Measurements from ENCODE around the gene PPP2R5D.
"Not testable (repeated sequence)": the region's sequence is repeated elsewhere in the genome, so short reads cannot be mapped to it uniquely, and the experiment has no call there.

Gene PPP2R5D

DNA sequence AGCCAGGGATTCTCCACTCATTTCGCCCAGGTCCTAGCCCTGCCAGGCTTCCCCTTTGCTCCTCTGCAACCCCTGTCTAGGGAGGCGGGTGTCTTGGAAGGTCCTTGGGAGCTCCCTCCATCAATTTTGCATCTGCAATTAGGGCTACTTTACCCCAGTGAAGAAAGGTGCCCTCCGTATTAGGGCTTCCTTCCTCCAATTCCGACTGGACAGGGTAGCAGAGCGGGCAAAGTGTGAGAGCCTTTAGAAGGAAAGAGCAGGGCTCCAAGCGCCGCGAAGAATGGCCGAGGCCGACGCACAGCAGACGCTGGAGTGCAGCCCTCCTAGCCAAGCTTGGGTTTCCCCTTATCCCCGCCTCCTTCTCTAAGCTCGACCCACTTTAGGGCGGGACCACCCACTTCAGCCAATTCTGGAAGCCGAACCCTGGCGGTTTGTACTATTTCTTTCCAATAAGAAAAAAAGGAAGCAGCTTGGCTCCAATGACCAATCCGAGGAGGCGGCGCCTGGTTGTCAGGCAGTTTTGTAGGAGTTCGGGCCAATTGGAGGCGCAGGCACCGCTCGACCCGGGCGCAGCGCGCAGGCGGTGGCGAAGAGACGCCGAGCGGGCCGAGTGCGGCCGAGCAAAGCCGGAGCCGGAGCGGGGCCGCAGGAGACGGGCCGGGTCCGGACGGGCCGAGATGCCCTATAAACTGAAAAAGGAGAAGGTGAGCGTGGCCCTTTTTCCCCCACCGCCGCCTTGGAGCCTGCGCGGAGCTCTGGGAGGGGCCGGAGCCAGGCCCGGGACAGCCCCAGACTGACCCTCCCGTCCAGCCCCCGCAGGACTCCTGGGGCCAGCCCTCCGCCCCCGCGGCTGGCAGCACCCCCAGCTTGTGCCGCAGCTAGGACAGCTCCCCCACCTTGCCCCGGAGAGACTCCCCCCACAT is at the start of gene PPP2R5D:
Gene PPP2R5D (plus strand): TSS at position 570 of the 923 bp plus-strand sequence. CDS start 108 bp downstream, at position 678.
- DNase-seq (ENCODE audit: low read depth, low spot score) = peak; percentile 95

DNA sequence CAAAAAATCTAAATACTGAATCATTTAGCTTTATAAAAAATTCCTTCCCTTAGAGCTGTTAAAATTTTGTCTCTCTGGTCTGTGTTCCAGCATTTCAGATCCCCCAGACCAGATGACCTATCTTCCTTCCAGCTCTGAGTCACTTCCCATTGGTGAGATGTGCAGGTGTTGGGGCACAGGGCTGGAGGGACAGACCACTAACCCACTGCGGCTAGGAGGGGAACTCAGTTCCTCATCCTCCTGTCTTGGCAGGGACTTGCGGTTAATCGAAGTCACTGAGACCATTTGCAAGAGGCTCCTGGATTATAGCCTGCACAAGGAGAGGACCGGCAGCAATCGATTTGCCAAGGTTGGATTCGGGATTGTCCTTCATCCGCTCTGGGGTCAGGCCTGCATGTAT is 49.0 kb upstream of the PPP2R5D start:
- DNase-seq (ENCODE audit: low read depth, low spot score) = no peak

DNA sequence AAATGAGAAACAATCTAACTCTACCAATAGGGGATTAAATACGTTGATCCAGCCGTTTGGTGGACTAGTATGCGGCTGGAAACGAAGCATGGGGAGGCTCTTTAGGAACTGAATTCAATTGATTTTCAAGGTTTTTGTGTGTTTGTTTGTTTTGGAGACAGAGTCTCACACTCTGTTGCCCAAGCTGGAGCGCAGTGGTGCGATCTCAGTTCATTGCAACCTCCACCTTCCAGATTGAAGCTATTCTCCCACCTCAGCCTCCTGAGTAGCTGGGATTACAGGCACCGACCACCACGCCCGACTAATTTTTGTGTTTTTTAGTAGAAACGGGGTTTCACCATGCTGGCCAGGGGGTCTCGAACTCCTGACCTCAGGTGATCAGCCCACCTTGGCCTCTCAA is 48.0 kb upstream of the PPP2R5D start:
- DNase-seq (ENCODE audit: low read depth, low spot score) = no peak

DNA sequence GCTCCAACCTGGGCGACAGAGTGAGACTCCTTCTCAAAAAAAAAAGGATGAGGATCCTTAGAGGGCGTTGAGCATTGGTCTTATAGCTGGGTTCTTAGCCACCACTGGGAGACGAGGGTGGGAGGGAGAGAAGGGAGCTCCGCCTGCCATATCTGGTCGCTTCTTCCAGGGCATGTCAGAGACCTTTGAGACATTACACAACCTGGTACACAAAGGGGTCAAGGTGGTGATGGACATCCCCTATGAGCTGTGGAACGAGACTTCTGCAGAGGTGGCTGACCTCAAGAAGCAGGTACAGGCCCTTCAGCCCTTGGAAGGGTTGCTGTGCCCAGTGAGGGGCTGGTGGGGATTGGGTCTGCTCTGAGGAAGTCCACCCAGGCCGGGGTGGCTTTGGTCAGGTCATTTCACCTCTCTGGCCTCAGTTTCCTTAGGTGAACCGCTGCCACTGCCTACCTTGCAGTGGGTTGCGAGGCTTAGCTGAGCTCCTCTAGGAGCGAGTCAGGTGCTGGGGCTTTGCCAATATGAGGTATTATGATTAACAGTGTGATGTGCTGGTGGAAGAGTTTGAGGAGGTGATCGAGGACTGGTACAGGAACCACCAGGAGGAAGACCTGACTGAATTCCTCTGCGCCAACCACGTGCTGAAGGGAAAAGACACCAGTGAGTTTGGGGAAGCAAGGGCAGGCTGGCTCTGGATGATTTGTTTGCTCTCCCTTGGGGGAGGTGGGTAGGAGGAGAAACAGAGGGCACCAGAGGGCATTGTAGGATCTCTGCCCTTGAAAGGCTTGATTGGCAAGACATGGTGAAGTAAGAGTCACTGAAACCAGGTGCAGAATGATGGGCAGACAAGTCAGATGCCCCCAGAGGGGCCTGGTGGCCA is 46.6 kb upstream of the PPP2R5D start:
- no peak for DNase-seq (ENCODE audit: low read depth, low spot score)

DNA sequence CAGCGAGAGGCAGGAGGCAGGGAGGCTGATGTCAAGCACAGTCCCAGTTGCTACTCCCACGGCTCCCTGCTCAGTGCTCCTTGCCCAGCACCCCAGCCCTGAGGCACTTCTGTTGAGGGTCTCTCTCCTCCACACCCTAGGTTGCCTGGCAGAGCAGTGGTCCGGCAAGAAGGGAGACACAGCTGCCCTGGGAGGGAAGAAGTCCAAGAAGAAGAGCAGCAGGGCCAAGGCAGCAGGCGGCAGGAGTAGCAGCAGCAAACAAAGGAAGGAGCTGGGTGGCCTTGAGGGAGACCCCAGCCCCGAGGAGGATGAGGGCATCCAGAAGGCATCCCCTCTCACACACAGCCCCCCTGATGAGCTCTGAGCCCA is 46.0 kb upstream of the PPP2R5D start:
- DNase-seq (ENCODE audit: low read depth, low spot score) = no peak

DNA sequence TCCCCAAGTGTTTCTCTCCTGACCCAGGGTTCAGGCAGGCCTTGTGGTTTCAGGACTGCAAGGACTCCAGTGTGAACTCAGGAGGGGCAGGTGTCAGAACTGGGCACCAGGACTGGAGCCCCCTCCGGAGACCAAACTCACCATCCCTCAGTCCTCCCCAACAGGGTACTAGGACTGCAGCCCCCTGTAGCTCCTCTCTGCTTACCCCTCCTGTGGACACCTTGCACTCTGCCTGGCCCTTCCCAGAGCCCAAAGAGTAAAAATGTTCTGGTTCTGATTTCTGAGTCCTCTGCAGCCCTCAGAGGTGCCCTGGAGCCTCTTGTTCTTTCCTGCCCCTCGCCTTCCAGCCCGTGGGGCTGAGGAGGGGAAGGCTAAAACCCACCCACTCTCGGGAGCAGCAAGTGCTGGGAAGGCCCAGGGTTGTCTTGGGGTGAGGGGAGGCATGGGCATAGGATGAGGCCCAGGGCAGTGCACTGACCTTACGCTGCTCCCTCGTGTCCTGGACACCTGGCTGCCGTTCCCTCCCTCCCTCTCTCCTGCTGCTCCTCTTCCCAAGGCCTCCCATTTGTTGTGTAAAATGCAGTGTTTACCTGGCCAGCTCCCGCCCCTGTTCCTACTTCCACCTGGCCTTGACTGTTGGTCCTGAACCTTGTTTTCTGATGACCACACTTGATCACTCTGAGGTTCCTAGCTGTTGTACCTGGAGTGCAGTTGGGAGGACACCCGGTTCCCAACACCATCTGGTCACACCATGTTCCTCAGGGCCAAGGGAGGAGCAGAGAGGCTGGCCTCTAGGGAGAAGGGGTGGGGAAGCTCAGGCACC is 45.2 kb upstream of the PPP2R5D start:
- DNase-seq (ENCODE audit: low read depth, low spot score) = no peak

DNA sequence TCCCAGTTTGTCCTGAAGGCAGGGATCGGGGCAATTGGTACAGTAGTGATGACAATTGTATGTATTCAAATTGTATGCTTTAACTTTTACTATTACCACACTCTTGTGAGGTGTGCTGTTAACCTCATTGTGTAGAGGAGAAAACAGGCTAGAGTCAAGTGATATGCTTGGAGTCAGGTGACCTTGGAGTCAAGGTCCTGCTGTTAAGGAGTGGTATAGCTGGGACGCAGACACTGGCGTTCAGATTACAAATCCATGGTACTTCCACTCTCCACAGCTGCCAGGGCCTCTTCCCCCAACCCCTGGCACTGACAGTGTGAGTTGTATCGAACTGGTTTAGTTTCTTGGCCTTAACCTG is 44.6 kb upstream of the PPP2R5D start:
- DNase-seq (ENCODE audit: low read depth, low spot score) = no peak

DNA sequence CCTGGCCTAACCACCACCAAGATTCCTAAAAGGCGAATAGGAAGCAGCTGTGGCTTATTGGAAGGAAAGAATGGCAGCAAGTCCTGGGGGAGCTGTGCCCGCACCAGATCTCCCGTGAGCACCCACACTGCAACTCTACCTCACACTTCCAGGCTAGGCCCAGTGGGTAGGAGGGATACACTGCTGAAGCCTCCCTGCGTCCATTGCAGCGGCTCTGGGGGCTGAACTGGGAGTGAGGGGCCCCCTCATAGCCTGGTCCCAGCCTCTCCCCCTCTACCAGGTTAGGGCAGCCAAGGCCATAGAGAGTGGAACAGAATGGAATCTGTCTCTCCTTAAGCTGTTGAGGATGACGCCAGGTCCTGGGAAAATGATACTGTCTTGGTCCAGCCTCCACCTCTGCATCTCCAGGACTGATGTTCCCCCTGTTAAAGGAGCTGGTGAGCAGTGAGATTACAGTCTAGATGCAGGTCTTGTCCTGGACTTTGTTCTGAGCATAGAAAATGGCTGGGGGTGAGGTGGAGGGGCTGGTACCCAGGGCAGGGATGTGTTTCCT is 43.8 kb upstream of the PPP2R5D start:
- no peak for DNase-seq (ENCODE audit: low read depth, low spot score)

DNA sequence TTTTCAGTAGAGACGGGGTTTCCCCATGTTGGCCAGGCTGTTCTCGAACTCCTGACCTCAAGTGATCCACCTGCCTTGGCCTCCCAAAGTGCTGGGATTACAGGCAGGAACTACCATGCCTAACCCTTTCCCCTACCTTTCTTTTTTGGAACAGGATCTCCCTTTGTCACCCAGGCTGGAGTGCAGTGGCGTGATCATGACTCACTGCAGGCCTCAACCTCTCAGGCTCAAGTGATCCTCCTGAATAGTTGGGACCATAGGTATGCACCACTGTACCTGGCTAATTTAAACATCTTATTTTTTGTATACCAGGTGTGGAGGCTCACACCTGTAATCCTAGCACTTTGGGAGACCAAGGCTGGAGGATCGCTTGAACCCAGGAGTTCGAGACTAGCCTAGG is 43.0 kb upstream of the PPP2R5D start:
- DNase-seq (ENCODE audit: low read depth, low spot score) = not testable (repeated sequence)

DNA sequence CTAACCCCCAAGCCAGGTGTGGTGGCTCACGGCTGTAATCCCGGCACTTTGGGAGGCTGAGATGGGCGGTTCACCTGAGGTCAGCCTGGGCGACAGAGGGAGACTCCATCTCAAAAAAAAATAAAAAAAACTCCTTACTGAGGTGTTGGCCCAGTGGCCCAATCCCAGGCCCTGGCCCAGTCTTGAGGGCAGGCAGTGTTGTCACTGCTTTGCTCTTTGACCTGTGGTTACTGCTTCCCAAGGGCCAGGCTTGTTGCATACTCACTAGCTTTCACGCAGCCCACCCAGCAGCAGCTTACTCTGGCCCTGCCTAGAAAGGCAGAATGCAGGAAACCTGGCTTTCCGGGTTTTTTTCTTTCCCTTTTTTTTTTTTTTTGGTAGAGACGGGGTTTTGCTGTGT is 41.9 kb upstream of the PPP2R5D start:
- DNase-seq (ENCODE audit: low read depth, low spot score) = no peak

DNA sequence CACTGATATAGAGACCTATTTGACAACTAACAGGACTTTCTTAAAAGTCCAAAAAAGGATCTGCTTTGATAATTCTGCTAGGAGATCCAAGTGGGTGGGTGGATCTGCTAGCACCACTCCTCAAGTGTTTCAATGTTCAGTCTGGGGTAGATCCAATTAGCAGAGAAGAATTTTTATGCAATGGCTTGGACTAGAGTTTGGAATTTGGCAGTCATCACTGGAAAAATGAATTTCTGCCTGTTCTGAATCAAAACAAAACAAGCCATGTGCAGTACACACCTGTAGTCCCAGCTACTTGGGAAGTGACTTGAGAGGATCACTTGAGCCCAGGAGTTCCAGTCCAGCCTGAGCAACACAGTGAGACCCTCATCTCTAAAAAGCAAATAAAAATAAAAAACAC is 36.4 kb upstream of the PPP2R5D start:
- no peak for DNase-seq (ENCODE audit: low read depth, low spot score)

DNA sequence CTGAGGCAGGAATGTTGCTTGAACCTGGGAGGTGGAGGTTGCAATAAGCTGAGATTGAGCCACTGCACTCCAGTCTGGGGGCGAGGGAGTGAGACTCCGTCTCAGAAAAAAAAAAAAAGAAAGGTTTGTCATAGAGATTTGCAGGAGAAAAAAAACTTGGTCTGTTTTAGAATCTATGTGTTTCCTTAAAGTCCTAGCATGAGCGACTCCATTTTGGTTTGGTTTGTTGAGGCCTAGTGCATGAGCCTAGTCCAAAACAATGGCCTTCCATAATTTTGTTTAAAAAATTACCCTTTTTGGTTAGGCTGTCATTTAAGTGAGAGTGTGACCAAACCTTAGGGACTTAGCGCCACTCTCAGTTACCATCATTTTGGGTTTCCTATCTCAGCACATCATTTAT is 32.0 kb upstream of the PPP2R5D start:
- DNase-seq (ENCODE audit: low read depth, low spot score) = no peak

DNA sequence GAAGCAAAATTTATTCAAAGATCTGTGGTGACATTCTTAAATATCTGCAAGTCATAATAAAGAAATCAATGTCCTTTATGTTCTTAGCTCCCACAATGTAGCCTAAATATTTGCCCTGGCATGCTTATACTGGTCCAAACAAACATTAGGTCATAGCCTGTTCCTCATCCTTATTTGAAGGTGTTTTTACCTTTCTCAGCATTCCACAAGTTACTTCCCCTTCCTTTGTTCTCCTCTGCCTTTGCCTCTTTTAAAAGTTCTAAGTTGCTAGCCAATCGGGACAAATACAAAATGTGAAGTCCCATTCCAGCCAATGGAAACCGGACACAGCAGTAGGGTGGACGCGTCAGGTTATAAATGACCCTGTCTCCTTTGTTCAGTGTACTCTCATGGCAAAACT is 30.0 kb upstream of the PPP2R5D start:
- not testable (repeated sequence) for DNase-seq (ENCODE audit: low read depth, low spot score)

DNA sequence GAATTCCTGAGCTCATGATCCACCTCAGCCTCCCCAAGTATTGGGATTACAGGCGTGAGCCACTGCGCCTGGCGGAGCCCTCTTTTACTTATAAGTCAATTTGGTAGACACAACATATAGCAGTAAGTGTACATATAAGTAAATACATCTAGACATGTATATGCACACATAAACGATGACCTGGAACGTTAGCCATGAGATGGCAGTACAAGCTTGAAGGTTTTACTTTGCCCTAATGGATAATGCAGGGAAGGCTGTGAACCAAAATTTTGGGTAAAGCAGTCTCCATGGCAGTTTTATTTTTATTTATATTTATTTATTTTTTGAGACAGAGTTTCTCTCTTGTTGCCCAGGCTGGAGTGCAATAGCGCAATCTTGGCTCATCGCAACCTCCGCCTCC is 26.2 kb upstream of the PPP2R5D start:
- DNase-seq (ENCODE audit: low read depth, low spot score) = no peak

DNA sequence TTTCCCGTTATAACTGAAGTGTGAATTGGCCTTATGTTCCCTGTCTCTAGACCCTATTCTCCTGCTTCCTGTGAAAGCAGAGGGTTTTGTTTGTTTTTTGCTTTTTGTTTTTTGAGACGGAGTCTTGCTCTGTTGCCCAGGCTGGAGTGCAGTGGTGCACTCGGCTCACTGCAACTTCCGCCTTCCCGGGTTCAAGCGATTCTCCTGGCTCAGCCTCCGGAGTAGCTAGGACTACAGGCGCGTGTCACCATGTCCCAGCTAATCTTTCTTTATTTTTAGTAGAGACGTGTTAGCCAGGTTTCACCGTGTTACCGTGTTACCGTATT is 24.5 kb upstream of the PPP2R5D start:
- no peak for DNase-seq (ENCODE audit: low read depth, low spot score)

DNA sequence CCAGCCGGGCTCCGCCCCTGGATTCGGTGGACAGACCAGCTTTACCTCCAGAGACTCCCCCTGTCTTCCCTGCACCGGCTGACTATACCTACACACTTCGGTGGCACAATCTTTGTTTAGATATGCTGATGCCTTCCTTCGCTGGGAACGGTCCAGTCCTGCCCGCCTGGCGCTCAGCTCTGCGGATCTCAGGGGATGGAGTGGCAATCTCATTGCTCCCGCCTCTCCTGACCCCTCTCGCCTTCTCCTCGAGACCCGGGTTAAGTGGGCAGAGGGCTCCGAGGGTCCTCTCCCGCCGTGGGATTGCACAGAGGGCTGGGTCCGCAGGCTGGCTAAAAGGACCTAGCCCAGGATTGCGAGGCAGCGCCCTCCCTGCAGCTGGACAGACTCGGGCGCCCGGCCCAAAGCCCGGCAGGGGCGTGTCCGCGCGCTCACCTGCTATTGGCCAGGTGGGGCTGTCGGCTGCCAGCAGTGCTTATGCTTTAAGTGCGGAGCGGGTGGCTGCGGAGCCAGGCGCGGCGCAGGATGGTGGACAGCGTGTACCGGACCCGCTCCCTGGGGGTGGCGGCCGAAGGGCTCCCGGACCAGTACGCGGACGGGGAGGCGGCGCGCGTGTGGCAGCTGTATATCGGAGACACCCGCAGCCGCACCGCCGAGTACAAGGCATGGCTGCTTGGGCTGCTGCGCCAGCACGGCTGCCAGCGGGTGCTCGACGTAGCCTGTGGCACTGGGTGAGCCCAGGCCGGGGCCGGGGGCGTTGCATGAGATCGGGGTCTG is 23.9 kb upstream of the PPP2R5D start, which contains the start of gene GNMT:
Gene GNMT (plus strand): TSS at position 512 of the 777 bp plus-strand sequence. CDS start 14 bp downstream, at position 526.
- DNase-seq (ENCODE audit: low read depth, low spot score) = no peak

DNA sequence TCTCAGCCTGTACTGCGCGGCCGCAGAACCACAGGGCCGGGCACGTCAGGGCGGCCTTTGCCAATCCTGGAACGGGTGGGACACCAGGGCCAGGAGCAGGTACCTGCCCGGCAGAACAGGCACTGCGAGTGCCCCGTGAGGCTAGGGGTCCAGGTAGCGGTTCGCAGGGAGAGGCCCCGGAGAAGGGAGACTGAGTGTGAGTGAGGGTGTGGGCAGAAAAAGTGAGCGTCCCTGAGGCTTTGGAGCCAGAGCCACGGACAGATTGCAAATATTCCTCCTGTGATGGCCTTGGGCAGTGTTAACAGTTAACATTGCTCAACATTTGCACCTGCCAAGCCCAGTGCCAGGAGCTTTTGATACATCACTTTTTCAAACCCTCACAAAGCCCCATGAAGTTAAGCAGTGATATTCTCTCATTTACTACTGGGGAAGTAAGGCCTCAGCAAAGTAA is 23.3 kb upstream of the PPP2R5D start:
- DNase-seq (ENCODE audit: low read depth, low spot score) = no peak

DNA sequence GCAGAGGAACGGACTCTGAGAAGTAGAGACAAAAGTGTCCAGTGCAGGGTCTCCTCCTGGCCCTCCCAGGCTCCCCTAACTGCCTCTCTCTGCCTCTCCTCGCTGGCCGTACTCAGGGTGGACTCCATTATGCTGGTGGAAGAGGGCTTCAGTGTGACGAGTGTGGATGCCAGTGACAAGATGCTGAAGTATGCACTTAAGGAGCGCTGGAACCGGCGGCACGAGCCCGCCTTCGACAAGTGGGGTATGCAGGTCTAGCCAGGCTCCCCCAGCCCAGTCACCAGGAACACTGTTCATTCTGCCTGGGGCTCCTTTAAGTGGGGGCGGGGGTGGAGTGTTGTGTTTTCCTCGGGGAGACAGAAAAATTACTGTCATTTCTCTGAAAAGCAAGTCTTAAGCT is 22.3 kb upstream of the PPP2R5D start:
- no peak for DNase-seq (ENCODE audit: low read depth, low spot score)

DNA sequence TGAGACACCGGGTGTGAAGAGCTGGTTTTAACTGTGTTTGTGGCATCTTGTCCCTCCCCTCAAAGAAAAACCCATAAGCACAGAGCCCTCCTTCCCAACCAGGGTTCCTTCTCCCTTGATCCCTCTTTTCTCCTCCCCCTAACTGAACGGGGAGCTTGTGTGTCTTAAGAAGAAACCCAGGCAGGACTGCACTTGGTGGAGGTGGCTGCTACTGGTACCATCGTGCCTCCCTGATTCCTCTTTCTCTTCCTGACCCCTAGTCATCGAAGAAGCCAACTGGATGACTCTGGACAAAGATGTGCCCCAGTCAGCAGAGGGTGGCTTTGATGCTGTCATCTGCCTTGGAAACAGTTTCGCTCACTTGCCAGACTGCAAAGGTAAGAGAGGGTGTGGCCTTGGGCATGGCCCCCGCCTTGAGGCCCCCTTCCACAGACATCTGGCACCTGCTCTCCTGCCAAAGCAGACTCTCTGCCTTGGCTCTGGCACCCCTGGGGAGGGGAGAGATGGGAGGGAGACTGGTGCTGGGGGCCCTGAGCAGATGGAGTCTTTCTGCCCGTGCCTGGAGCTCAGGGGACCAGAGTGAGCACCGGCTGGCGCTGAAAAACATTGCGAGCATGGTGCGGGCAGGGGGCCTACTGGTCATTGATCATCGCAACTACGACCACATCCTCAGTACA is 21.7 kb upstream of the PPP2R5D start:
- no peak for DNase-seq (ENCODE audit: low read depth, low spot score)

Measured in iPS DF 19.7 (cell line).